ENCODE results near the gene NUDT8.
"Not testable (repeated sequence)": the region's sequence is repeated elsewhere in the genome, so short reads cannot be mapped to it uniquely, and the experiment has no call there.

NUDT8 gene

GRCh38 chr11:67630943-67631331 is 1.2 kb upstream of the NUDT8 start:
- in situ Hi-C loops (cut with HindIII; ENCODE audit: low sequenced_read_pairs) = loop anchor here (5.0 kb wide), 1 partner anchor 61 kb away; no protein-coding TSS in a partner anchor

- in situ Hi-C loops (cut with HindIII; ENCODE audit: low sequenced_read_pairs) = loop anchor here (5.0 kb wide), 1 partner anchor 62 kb away; no protein-coding TSS in a partner anchor
Measured at GRCh38 chr11:67630228-67630942, 648 bp upstream of the NUDT8 start.

GRCh38 chr11:67628710-67629385 is 889 bp downstream of the NUDT8 start:
- in situ Hi-C loops (cut with HindIII; ENCODE audit: low sequenced_read_pairs) = no loop called here

- in situ Hi-C loops (cut with HindIII; ENCODE audit: low sequenced_read_pairs) = no loop called here
Measured at GRCh38 chr11:67627812-67628624, 1.7 kb downstream of the NUDT8 start.

- in situ Hi-C loops (cut with HindIII; ENCODE audit: low sequenced_read_pairs) = no loop called here
Measured at GRCh38 chr11:67627441-67627811, 2.3 kb downstream of the NUDT8 start.

GRCh38 chr11:67626970-67627369 is 2.8 kb downstream of the NUDT8 start:
- in situ Hi-C loops (cut with HindIII; ENCODE audit: low sequenced_read_pairs) = no loop called here

- in situ Hi-C loops (cut with HindIII; ENCODE audit: low sequenced_read_pairs) = not testable (repeated sequence)
Measured at GRCh38 chr11:67626131-67626833, 3.5 kb downstream of the NUDT8 start.

GRCh38 chr11:67623795-67624194 is 5.9 kb downstream of the NUDT8 start:
- in situ Hi-C loops (cut with HindIII; ENCODE audit: low sequenced_read_pairs) = not testable (repeated sequence)

GRCh38 chr11:67622905-67623304 is 6.8 kb downstream of the NUDT8 start:
- in situ Hi-C loops (cut with HindIII; ENCODE audit: low sequenced_read_pairs) = not testable (repeated sequence)

- in situ Hi-C loops (cut with HindIII; ENCODE audit: low sequenced_read_pairs) = not testable (repeated sequence)
Measured at GRCh38 chr11:67621928-67622327, 7.8 kb downstream of the NUDT8 start.

- in situ Hi-C loops (cut with HindIII; ENCODE audit: low sequenced_read_pairs) = not testable (repeated sequence)
Measured at GRCh38 chr11:67620621-67621020, 9.1 kb downstream of the NUDT8 start.

- in situ Hi-C loops (cut with HindIII; ENCODE audit: low sequenced_read_pairs) = not testable (repeated sequence)
Measured at GRCh38 chr11:67619683-67620618, 9.8 kb downstream of the NUDT8 start.

GRCh38 chr11:67618901-67619659 is 10.7 kb downstream of the NUDT8 start:
- in situ Hi-C loops (cut with HindIII; ENCODE audit: low sequenced_read_pairs) = not testable (repeated sequence)

GRCh38 chr11:67617243-67617953 is 12.3 kb downstream of the NUDT8 start:
- in situ Hi-C loops (cut with HindIII; ENCODE audit: low sequenced_read_pairs) = no loop called here

GRCh38 chr11:67616431-67617242 is 13.1 kb downstream of the NUDT8 start:
- in situ Hi-C loops (cut with HindIII; ENCODE audit: low sequenced_read_pairs) = no loop called here

GRCh38 chr11:67615728-67616430 is 13.9 kb downstream of the NUDT8 start:
- in situ Hi-C loops (cut with HindIII; ENCODE audit: low sequenced_read_pairs) = no loop called here

Measured in endothelial cell of hepatic sinusoid (primary cell).